IMR-90 (cell line): ENCODE results near the gene CHN1. TPM values are rescaled to one million over a fixed set of nuclear protein-coding genes. Genes with fewer than 3 reads are reported as not detected.

Experiments used
- ATAC-seq: fragments of 200-7000 bp; cut with Tn5 transposase; 2 replicates; pipeline ENCODE4 v1.9.1; 2020; ENCODE audit warnings: low read depth, mild to moderate bottlenecking, moderate library complexity
- BruUV-seq: library from RNA; stranded (reverse); fragments of 400-500 nt; replicated peaks from 2 replicates; lab custom pipeline; 2021; lab: Mats Ljungman, UMichigan
- CTCF ChIA-PET: fragments of 300-600 bp; formaldehyde crosslinking; extraction: SDS; loops from one replicate; lab custom pipeline; 2021; ENCODE audit warnings: antibody characterized with exemption; lab: Yijun Ruan, JAX
- POLR2A ChIA-PET: fragments of 300-600 bp; sonication (Branson Sonifier 250); formaldehyde crosslinking; loops from one replicate; lab custom pipeline; 2022; ENCODE audit warnings: antibody characterized with exemption; ENCODE audit not compliant: unreplicated experiment; lab: Charles Lee
- DNase-seq: peaks from one replicate; pipeline ENCODE4 v3.0.0; 2013
- H2AFZ ChIP-seq: replicated peaks from 2 replicates; pipeline ENCODE3; 2013; ENCODE audit warnings: low read length, mild to moderate bottlenecking; ENCODE audit not compliant: poor library complexity
- H2AK5ac ChIP-seq: 2 replicates; pipeline ENCODE4 v1.6.1; 2013; ENCODE audit warnings: low read depth, low read length, inconsistent platforms
- H2AK9ac ChIP-seq: replicated peaks from 2 replicates; pipeline ENCODE3; 2013; ENCODE audit warnings: mild to moderate bottlenecking, low read depth, low read length, moderate library complexity; ENCODE audit not compliant: poor library complexity
- H2BK120ac ChIP-seq: 2 replicates; pipeline ENCODE4 v1.6.1; 2013; ENCODE audit warnings: low read depth, low read length, inconsistent platforms
- H2BK15ac ChIP-seq: 3 replicates; pipeline ENCODE4 v1.6.1; 2013; ENCODE audit warnings: low read depth, low read length, inconsistent platforms
- H2BK20ac ChIP-seq: 2 replicates; pipeline ENCODE4 v1.6.1; 2013; ENCODE audit warnings: low read depth, mild to moderate bottlenecking, inconsistent platforms, low read length, moderate library complexity
- H2BK5ac ChIP-seq: 2 replicates; pipeline ENCODE4 v1.6.1; 2013; ENCODE audit warnings: mild to moderate bottlenecking, low read depth, low read length, inconsistent platforms; ENCODE audit not compliant: poor library complexity, severe bottlenecking
- H3K14ac ChIP-seq: replicated peaks from 2 replicates; pipeline ENCODE4 v1.6.1; 2013; ENCODE audit warnings: low read depth, low read length, inconsistent platforms
- H3K18ac ChIP-seq: 2 replicates; pipeline ENCODE4 v1.6.1; 2013; ENCODE audit warnings: low read depth, low read length, control low read depth
- H3K23ac ChIP-seq: 2 replicates; pipeline ENCODE4 v1.6.1; 2013; ENCODE audit warnings: low read depth, low read length, inconsistent platforms
- H3K27ac ChIP-seq: 2 replicates; pipeline ENCODE4 v1.5.1; 2013; ENCODE audit warnings: mild to moderate bottlenecking, control low read depth, low read length; ENCODE audit not compliant: insufficient read depth
- H3K27me3 ChIP-seq: 2 replicates; pipeline ENCODE4 v1.6.1; 2013; ENCODE audit warnings: low read length; ENCODE audit not compliant: control insufficient read depth, insufficient read depth
- H3K36me3 ChIP-seq: 2 replicates; pipeline ENCODE4 v1.6.1; 2013; ENCODE audit warnings: low read length, mixed read lengths; ENCODE audit not compliant: control insufficient read depth, insufficient read depth
- H3K4ac ChIP-seq: 2 replicates; pipeline ENCODE4 v1.6.1; 2013; ENCODE audit warnings: low read depth, low read length, inconsistent platforms
- H3K4me1 ChIP-seq: 2 replicates; pipeline ENCODE4 v1.6.1; 2013; ENCODE audit warnings: low read length, mixed read lengths; ENCODE audit not compliant: control insufficient read depth, insufficient read depth
- H3K4me2 ChIP-seq: 2 replicates; pipeline ENCODE4 v1.6.1; 2013; ENCODE audit warnings: low read depth, mild to moderate bottlenecking, control low read depth, low read length, moderate library complexity
- H3K4me3 ChIP-seq: 2 replicates; pipeline ENCODE4 v1.5.1; 2013; ENCODE audit warnings: low read depth, mild to moderate bottlenecking, control low read depth, low read length, moderate library complexity; ENCODE audit not compliant: insufficient read depth
- H3K56ac ChIP-seq: 2 replicates; pipeline ENCODE4 v1.6.1; 2013; ENCODE audit warnings: low read length, inconsistent platforms; ENCODE audit not compliant: insufficient read depth; ENCODE audit errors: extremely low read depth
- H3K79me1 ChIP-seq, 2 experiments: 2 replicates each; pipeline ENCODE4 v1.6.1; 2013; ENCODE audit warnings: low read length in 2 of 2, inconsistent platforms in 1 of 2, low read depth in 1 of 2
- H3K9ac ChIP-seq: 2 replicates; pipeline ENCODE4 v1.6.1; 2013; ENCODE audit warnings: low read depth, low read length, control low read depth
- H3K9me1 ChIP-seq: 2 replicates; pipeline ENCODE4 v1.6.1; 2013; ENCODE audit warnings: low read length, inconsistent platforms; ENCODE audit not compliant: insufficient read depth
- H3K9me3 ChIP-seq: 2 replicates; pipeline ENCODE4 v1.6.1; 2013; ENCODE audit warnings: low read length; ENCODE audit not compliant: control insufficient read depth, insufficient read depth
- H4K20me1 ChIP-seq: 2 replicates; pipeline ENCODE4 v1.6.1; 2013; ENCODE audit warnings: low read length, inconsistent platforms; ENCODE audit not compliant: insufficient read depth
- H4K5ac ChIP-seq: 2 replicates; pipeline ENCODE4 v1.6.1; 2013; ENCODE audit warnings: mild to moderate bottlenecking, low read depth, low read length, control low read depth
- H4K8ac ChIP-seq, 2 experiments: 2 replicates each; pipeline ENCODE4 v1.6.1; 2013; ENCODE audit warnings: low read depth in 2 of 2, low read length in 2 of 2, control low read depth in 1 of 2, inconsistent platforms in 1 of 2
- H4K91ac ChIP-seq: 2 replicates; pipeline ENCODE4 v1.6.1; 2013; ENCODE audit warnings: low read depth, low read length, inconsistent platforms; ENCODE audit not compliant: insufficient read depth
- BHLHE40 ChIP-seq: fragments of 150-350 bp; IDR thresholded peaks from 2 replicates; pipeline ENCODE4 v1.6.1; 2016; ENCODE audit warnings: mild to moderate bottlenecking, low read depth, low read length
- CEBPB ChIP-seq: IDR thresholded peaks from 2 replicates; pipeline ENCODE4 v1.6.1; 2012; ENCODE audit warnings: low read depth, low read length, improper control_type of control experiment
- CHD1 ChIP-seq: IDR thresholded peaks from 2 replicates; pipeline ENCODE4 v1.6.1; 2012; ENCODE audit warnings: low read depth, low read length, improper control_type of control experiment
- CTCF ChIP-seq: conservative IDR thresholded peaks from 2 replicates; pipeline ENCODE4 v1.5.1; 2012; ENCODE audit warnings: mild to moderate bottlenecking, low read depth, low read length, improper control_type of control experiment
- FOS ChIP-seq: fragments of 150-350 bp; IDR thresholded peaks from 2 replicates; pipeline ENCODE4 v1.6.1; 2016; ENCODE audit warnings: low read depth, low read length
- MAZ ChIP-seq: IDR thresholded peaks from 2 replicates; pipeline ENCODE4 v1.6.1; 2012; ENCODE audit warnings: low read depth, mild to moderate bottlenecking, low read length, improper control_type of control experiment, moderate library complexity, borderline replicate concordance
- RAD21 ChIP-seq: IDR thresholded peaks from 2 replicates; pipeline ENCODE4 v1.6.1; 2012; ENCODE audit warnings: low read length, improper control_type of control experiment
- RCOR1 ChIP-seq: IDR thresholded peaks from 2 replicates; pipeline ENCODE4 v1.6.1; 2012; ENCODE audit warnings: mild to moderate bottlenecking, low read length, improper control_type of control experiment; ENCODE audit not compliant: insufficient replicate concordance
- RFX5 ChIP-seq: IDR thresholded peaks from 2 replicates; pipeline ENCODE4 v1.8.0; 2012; ENCODE audit warnings: low read depth, mild to moderate bottlenecking, low read length, moderate library complexity
- SMC3 ChIP-seq: fragments of 150-350 bp; IDR thresholded peaks from 2 replicates; pipeline ENCODE4 v1.6.1; 2016; ENCODE audit warnings: low read depth, mild to moderate bottlenecking, antibody characterized with exemption, low read length, moderate library complexity
- USF2 ChIP-seq: fragments of 150-350 bp; IDR thresholded peaks from 2 replicates; pipeline ENCODE4 v1.6.1; 2017; ENCODE audit warnings: mild to moderate bottlenecking, antibody characterized with exemption, low read length, low read depth
- WGBS, 2 experiments: methylation state at CpG; one replicate each; pipeline versions ENCODE4 v1.1.5 to v1.1.7; 2013; ENCODE audit warnings: missing lambda C conversion rate in 2 of 2; ENCODE audit not compliant: insufficient read length in 1 of 2; ENCODE audit errors: extremely low coverage in 2 of 2; 5-methylcytosine and 5-hydroxymethylcytosine counted together
- dilution Hi-C: fragments of 300-500 bp; cut with HindIII; formaldehyde crosslinking; loops from one replicate; pipeline ENCODE4 v1.14.3; 2018; ENCODE audit warnings: low sequenced_read_pairs; ENCODE audit not compliant: unreplicated experiment
- in situ Hi-C: fragments of 300-500 bp; cut with MboI; formaldehyde crosslinking; loops from 3 replicates; pipeline ENCODE4 v1.14.3; 2019; ENCODE audit warnings: low sequenced_read_pairs, inconsistent platforms, mixed read lengths
- intact Hi-C: fragments of 100-400 bp; cut with micrococcal nuclease; formaldehyde crosslinking; loops from 2 replicates; pipeline ENCODE4 v1.10.0; 2022
- polyA plus RNA-seq, 3 experiments: library from polyadenylated mRNA; depleted of rRNA; stranded (reverse); fragments of >200 nt; gene quantifications; 2 replicates each; pipeline ENCODE4 v1.2.3, GENCODE V29; 2012; ENCODE audit warnings: low replicate concordance in 1 of 3
- total RNA-seq: library from RNA; depleted of rRNA; stranded (reverse); fragments of >200 nt; gene quantifications from 2 replicates; pipeline ENCODE4 v1.2.3, GENCODE V29; 2012
- TF ChIP-seq, protein P1 (sequence below): fragments of 150-350 bp; IDR thresholded peaks from 2 replicates; pipeline ENCODE4 v1.6.1; 2016; ENCODE audit warnings: low read depth, mild to moderate bottlenecking, low read length, moderate library complexity, borderline replicate concordance

CHN1 gene
- total and polyA plus RNA-seq, 2 of the 4 experiments (the other 2 are of a cell fraction): 58.4 to 66.9 TPM

GRCh38 chr2:174870787-174871186 is 134.4 kb downstream of the CHN1 start:
- intact Hi-C loops: no loop called here
- Histone ChIP-seq H4K91ac (no peak overlapping the region), H3K23ac (no peak overlapping the region), H3K4ac (no peak overlapping the region), H3K18ac (no peak overlapping the region), H4K5ac (no peak overlapping the region), H2BK20ac (no peak overlapping the region), H3K9ac (no peak overlapping the region), H2BK5ac (no peak overlapping the region), H3K56ac (no peak overlapping the region), H3K79me1 (no peaks in the 10 kb centered on the region), H4K8ac (no peak overlapping the region), H2BK120ac (no peak overlapping the region), H3K36me3 (no peaks in the 10 kb centered on the region), H3K9me1 (no peaks in the 10 kb centered on the region), H3K27ac (no peak overlapping the region), H3K4me2 (no peak overlapping the region), H3K14ac (no peak overlapping the region), H2AFZ (no peak overlapping the region), H2AK5ac (no peak overlapping the region), H3K9me3 (no peaks in the 10 kb centered on the region), H4K20me1 (no peaks in the 10 kb centered on the region), H2AK9ac (no peak overlapping the region), H2BK15ac (no peak overlapping the region), H3K4me3 (no peak overlapping the region), H3K4me1 (peaks cover 3% of the 10 kb centered on the region), H3K27me3 (no peaks in the 10 kb centered on the region)
- no peak for DNase-seq
- CTCF ChIA-PET: no interaction called here
- BruUV-seq: no TSS peak
- in situ Hi-C loops: no loop called here
- no peak for ATAC-seq
- dilution Hi-C loops: no loop called here
- POLR2A ChIA-PET: no interaction called here
- no peak for TF ChIP-seq RFX5
- no peak for TF ChIP-seq BHLHE40
- TF ChIP-seq MAZ: no peak
- TF ChIP-seq RCOR1: no peak
- no peak for TF ChIP-seq CEBPB
- no peak for TF ChIP-seq RAD21
- TF ChIP-seq CHD1: no peak
- TF ChIP-seq USF2: no peak
- no peak for TF ChIP-seq CTCF
- TF ChIP-seq, protein P1, sequence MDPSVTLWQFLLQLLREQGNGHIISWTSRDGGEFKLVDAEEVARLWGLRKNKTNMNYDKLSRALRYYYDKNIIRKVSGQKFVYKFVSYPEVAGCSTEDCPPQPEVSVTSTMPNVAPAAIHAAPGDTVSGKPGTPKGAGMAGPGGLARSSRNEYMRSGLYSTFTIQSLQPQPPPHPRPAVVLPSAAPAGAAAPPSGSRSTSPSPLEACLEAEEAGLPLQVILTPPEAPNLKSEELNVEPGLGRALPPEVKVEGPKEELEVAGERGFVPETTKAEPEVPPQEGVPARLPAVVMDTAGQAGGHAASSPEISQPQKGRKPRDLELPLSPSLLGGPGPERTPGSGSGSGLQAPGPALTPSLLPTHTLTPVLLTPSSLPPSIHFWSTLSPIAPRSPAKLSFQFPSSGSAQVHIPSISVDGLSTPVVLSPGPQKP: no peak
- no peak for TF ChIP-seq FOS
- TF ChIP-seq SMC3: no peak
- WGBS, 2 experiments: no CpG with 5 or more reads among the region's 1 CpG
